Measurements from ENCODE around the gene CEP85L.
"Not testable (repeated sequence)": the region's sequence is repeated elsewhere in the genome, so short reads cannot be mapped to it uniquely, and the experiment has no call there.

Gene CEP85L

GRCh38 chr6:118468682-118469465, 182.5 kb downstream of the CEP85L start:
- in situ Hi-C loops (cut with HindIII; ENCODE audit: low pct_unique_long_range_greater_than_20kb, low sequenced_read_pairs), result no loop called here
- peak in 1 of 2 experiments; percentile 27 for DNase-seq (ENCODE audit: low read depth in 1 of 2, low spot score in 1 of 2)
- no peak for TF ChIP-seq JUND (IDR thresholded peaks at IDR 0.05; ENCODE audit: low read depth)

GRCh38 chr6:118467181-118467580, 184.2 kb downstream of the CEP85L start:
- no peak for DNase-seq (ENCODE audit: low read depth in 1 of 2, low spot score in 1 of 2)
- no peak for TF ChIP-seq JUND (IDR thresholded peaks at IDR 0.05; ENCODE audit: low read depth)
- in situ Hi-C loops (cut with HindIII; ENCODE audit: low pct_unique_long_range_greater_than_20kb, low sequenced_read_pairs), result no loop called here

- in situ Hi-C loops (cut with HindIII; ENCODE audit: low pct_unique_long_range_greater_than_20kb, low sequenced_read_pairs), result no loop called here
- DNase-seq (ENCODE audit: low read depth in 1 of 2, low spot score in 1 of 2), result no peak
- no peak for TF ChIP-seq JUND (IDR thresholded peaks at IDR 0.05; ENCODE audit: low read depth)
Observed at GRCh38 chr6:118464620-118465019, 186.8 kb downstream of the CEP85L start.

GRCh38 chr6:118460958-118461470, 190.4 kb downstream of the CEP85L start:
- no peak for TF ChIP-seq JUND (IDR thresholded peaks at IDR 0.05; ENCODE audit: low read depth)
- no peak for DNase-seq (ENCODE audit: low read depth in 1 of 2, low spot score in 1 of 2)
- in situ Hi-C loops (cut with HindIII; ENCODE audit: low pct_unique_long_range_greater_than_20kb, low sequenced_read_pairs), result no loop called here

- no peak for DNase-seq (ENCODE audit: low read depth in 1 of 2, low spot score in 1 of 2)
- in situ Hi-C loops (cut with HindIII; ENCODE audit: low pct_unique_long_range_greater_than_20kb, low sequenced_read_pairs), result no loop called here
- TF ChIP-seq JUND (IDR thresholded peaks at IDR 0.05; ENCODE audit: low read depth), result no peak
Observed at GRCh38 chr6:118456982-118457381, 194.4 kb downstream of the CEP85L start.

- in situ Hi-C loops (cut with HindIII; ENCODE audit: low pct_unique_long_range_greater_than_20kb, low sequenced_read_pairs), result no loop called here
- no peak for TF ChIP-seq JUND (IDR thresholded peaks at IDR 0.05; ENCODE audit: low read depth)
Observed at GRCh38 chr6:118451839-118452238, 199.6 kb downstream of the CEP85L start.

GRCh38 chr6:118444796-118445195, 206.6 kb downstream of the CEP85L start:
- in situ Hi-C loops (cut with HindIII; ENCODE audit: low pct_unique_long_range_greater_than_20kb, low sequenced_read_pairs), result no loop called here
- TF ChIP-seq JUND (IDR thresholded peaks at IDR 0.05; ENCODE audit: low read depth), result no peak
- peak in 1 of 2 experiments; percentile 3 for DNase-seq (ENCODE audit: low read depth in 1 of 2, low spot score in 1 of 2)

More at GRCh38 chr6:118451839-118452238, 199.6 kb downstream of the CEP85L start:
- DNase-seq (ENCODE audit: low read depth in 1 of 2, low spot score in 1 of 2), result no peak

GRCh38 chr6:118436482-118436881, 214.9 kb downstream of the CEP85L start:
- in situ Hi-C loops (cut with HindIII; ENCODE audit: low pct_unique_long_range_greater_than_20kb, low sequenced_read_pairs), result no loop called here
- TF ChIP-seq JUND (IDR thresholded peaks at IDR 0.05; ENCODE audit: low read depth), result no peak
- no peak for DNase-seq (ENCODE audit: low read depth in 1 of 2, low spot score in 1 of 2)

- in situ Hi-C loops (cut with HindIII; ENCODE audit: low pct_unique_long_range_greater_than_20kb, low sequenced_read_pairs); DNase-seq (ENCODE audit: low read depth in 1 of 2, low spot score in 1 of 2): not testable (repeated sequence)
Observed at GRCh38 chr6:118434147-118434546, 217.2 kb downstream of the CEP85L start.

GRCh38 chr6:118421312-118421711, 230.1 kb downstream of the CEP85L start:
- DNase-seq (ENCODE audit: low read depth in 1 of 2, low spot score in 1 of 2); in situ Hi-C loops (cut with HindIII; ENCODE audit: low pct_unique_long_range_greater_than_20kb, low sequenced_read_pairs): not testable (repeated sequence)

- in situ Hi-C loops (cut with HindIII; ENCODE audit: low pct_unique_long_range_greater_than_20kb, low sequenced_read_pairs), result no loop called here
- TF ChIP-seq JUND (IDR thresholded peaks at IDR 0.05; ENCODE audit: low read depth), result no peak
Observed at GRCh38 chr6:118419448-118420394, 231.7 kb downstream of the CEP85L start.

More at GRCh38 chr6:118419448-118420394, 231.7 kb downstream of the CEP85L start:
- no peak for DNase-seq (ENCODE audit: low read depth in 1 of 2, low spot score in 1 of 2)
